HG02943 (cell line): ENCODE measurements around the gene MAP3K3.

ENCODE experiments used
- ATAC-seq: cut with Tn5 transposase; IDR thresholded peaks from one replicate; pipeline ENCODE4 v1.9.1; 2021; ENCODE audit warnings: mild to moderate bottlenecking, low read depth, moderate library complexity; ENCODE audit not compliant: unreplicated experiment

The MAP3K3 gene

DNA sequence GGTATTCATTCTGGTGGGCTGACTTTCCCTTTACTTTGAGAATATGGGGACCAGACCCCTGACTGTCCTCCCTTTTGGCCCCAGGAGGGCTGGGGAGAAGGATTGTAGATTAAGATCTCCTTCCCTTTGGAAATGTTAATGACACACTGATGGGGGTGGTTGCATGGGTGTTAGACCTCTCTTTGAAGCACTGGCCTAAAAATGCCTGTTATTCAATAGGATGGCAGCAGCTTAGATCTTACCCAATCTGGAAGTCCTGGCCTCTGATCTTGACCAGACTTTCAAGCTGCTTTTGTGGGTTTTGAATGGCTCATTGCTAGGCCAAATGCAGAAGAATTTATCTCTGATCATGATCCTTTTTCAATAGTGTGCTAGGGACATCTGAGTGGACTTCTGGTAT is 25.7 kb downstream of the MAP3K3 start:
- ATAC-seq, result no peak

DNA sequence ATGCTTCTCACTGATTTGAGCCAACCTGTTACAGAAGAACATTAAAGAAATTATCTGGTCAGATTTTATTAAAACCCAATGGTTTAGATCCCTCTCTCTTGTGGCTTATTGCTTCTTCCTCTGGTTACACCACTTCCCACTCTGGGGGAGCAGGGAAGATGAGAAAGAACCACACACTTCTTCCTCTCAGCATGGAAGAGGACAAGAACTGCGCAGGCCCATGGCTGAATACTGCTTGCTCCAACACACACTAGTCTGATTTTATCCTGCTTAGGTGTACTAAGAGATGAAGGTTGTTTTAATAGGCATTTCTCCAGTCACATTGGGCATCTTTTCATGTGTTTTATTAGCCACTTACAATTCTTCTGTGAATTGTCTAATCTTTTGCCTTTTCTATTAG is 27.6 kb downstream of the MAP3K3 start:
- ATAC-seq, result no peak

DNA sequence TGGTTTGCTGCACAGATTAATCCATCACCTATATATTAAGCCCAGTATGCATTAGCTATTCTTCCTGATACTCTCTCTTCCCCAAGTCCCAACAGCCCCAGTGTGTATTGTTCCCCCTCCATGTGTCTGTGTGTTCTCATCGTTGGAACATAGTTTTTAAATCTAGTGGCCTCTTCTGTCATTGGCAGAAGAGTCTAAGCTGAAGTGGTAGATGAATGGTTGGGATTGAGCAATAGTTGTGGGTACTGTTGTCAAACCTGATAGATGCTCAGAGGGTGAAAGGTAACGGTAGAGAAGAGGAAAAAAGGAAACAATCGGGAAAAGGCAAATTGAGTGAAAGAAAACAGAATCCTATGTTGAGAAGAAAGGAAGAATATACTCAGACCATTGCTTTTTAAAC is 29.9 kb downstream of the MAP3K3 start:
- ATAC-seq, result no peak

DNA sequence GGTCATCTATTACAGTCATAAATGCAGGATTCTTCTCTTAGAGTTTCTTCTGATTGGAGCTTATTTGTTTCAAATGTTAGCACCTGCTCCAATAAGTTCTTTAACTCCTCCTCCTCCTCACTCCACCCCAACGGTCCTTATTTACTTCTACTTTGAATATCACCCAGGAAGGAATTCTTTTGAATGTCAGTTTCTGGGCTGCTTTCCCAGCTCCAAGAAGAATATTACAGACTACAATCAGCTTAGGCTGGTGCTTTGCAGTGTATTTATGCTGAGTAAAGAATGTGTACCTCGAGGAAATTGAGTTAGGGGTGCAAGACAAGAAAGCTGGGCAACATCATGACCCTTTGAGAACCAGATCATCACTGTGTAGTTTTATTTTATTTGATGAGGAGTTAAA is 30.8 kb downstream of the MAP3K3 start:
- ATAC-seq, result no peak

DNA sequence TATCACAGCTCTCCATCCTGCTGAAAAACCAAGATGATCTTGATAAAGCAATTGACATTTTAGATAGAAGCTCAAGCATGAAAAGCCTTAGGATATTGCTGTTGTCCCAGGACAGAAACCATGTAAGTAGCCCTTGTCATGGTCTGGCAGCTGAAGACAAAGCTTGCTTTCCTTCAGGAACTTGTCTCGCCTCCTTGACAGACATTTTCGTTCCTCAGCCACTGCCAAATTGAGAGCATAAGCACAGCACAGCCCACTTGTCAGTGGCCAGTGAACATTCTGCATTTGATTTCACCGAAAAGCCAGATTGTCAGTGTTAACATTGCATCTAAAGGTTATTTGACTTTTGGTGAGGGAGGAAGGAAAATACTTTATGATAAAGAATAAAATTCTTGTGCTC is 35.6 kb downstream of the MAP3K3 start:
- no peak for ATAC-seq

DNA sequence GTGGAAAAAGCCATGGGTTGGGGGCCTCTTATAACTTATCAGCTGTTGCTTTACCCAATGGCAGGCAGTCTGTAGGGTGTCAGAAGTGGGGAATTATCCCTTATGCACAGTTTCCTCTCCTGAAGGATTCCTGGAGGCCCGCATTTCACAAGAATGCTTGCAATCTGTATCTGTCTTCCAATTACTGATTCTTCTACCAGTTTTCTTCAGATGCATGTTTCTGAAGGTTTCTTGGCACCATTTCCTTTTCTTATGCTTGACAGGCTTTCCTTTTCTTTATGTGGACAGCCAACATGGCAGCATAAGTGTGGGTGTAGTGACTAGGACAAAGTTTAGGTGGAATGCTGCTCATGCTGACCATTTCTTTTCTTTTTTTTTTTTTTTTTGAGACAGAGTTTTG is 36.1 kb downstream of the MAP3K3 start:
- ATAC-seq, result no peak

DNA sequence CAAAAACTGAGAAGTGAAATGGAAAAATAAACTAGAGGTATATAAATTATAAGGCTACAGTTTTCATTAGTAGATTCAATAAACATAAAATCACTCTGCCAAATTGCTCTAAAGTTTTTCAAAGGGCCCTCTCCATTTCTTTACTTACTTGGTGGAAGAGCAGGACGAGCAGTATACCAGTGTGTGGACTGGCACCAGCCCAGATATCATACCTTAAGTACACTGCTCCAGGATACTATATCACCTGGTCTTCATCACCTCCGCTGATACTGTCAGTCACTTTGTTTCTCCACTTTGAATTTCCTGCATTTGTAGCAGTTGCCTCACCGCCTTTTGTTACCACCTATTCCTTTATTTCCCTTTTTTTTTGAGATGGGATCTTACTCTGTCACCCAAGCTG is 37.6 kb downstream of the MAP3K3 start:
- ATAC-seq, result no peak

DNA sequence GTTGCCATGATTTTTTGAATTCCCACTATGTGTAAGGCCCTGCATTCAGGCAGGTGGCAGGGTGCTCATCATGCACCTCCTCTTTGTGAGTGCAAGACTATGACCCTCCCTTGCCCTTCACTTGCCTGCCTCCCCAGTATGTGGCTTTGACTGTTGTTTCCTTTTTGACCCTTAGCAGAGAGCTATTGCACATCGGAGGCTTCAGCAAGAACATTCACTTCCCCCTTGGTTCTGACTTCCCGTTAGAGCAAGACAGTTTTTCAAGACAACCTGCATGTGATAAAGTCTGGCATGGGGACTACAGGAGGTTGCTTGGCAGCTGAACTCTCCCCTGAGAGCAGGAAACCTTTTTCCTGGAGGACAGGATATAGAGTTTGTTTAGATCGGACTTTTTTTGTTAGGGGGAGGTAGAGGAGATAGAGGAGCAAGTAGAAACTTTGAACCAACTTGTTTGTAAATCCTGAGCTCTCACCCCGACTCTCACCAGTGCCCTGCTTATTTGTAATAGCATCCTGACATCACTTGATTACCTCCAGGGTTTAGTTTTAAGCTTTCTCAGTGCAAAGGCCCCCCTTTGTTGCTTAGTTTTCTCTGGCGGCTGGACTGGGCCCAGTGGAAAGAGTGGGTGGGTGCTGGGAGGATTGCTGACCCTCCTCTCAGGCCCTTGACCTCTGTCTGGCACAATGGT is 43.5 kb downstream of the MAP3K3 start:
- ATAC-seq, result no peak

DNA sequence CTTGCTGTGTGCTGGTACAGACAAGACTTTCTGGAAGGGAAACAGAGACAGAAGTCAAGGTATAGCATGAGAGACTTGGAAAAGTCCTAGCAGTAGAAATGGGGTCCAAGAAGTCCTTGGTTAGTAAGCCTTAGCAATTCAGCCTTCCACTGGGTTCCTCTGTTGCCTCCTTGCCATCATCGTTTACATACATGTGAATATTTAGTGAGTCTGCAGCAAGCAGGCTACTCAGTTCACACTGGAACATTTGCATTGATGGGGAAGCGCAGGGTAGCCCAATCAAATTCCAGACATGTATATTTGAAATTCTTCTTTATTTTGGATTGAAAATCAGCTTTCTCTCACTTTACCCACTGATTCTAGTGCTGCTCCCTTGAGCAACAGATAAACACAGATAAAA is 50.6 kb downstream of the MAP3K3 start:
- ATAC-seq, result no peak

DNA sequence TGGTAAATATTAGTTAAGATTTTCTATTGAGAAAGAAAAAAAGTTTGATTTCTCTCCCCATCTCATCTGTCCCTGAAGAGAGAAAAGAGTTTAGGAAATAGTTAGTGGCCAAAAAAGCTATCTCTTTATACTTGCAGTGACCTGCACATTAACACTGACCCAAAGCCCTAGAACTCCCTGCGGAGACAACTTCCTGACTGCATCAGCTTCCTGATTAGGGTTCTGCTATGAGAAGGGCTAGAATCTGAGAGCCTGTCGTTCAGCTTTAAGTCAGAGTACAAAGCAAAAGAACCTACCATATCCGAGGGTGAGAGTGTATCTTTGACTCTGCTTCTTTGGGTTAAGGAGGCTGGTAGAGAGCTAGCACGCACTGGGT is 53.0 kb downstream of the MAP3K3 start:
- ATAC-seq, result no peak

DNA sequence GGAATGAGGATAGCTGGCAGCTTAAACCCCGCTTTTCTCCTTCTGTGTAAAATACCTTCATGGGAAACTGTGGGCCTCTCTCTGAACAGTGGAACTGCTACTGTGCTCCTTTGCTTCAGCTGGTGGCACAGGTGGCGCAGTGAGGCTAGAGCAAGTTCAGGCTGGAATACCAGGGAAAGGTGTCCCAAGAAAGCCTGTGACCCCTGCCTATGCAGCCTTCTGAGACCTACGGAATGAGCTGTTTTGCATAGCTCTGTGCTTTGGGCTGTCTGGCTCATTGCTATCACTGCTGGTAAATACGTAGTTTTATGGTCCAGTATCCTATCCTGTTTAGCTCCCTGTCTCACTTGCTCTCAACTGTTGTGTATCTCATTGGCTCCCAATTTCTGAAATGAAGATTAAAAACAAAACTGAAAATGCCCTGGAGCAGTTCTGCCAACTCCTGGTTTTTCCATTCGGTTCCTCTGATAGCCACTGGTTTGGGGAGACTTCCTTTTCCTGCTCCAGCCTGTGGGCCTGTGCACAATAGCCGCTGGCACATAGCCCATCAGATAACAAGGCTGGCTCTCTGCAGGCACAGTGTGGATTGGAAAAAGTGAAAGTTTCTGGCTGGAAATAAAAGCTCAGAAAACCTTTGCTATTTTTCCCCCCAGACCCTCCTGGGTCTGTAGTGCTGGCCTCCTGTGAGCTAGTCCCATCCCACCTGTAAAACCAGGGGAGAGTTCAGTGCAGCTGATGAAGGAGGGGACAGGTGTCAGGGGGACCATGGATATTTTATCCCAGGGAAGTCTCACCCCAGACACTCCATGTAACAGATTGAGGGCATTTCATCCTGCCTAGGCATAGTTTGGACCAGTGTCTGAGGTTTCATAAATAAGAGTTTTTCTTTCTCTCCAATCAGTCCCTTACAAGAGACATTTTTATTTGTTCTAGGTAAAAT is 53.7 kb downstream of the MAP3K3 start:
- ATAC-seq, result no peak

DNA sequence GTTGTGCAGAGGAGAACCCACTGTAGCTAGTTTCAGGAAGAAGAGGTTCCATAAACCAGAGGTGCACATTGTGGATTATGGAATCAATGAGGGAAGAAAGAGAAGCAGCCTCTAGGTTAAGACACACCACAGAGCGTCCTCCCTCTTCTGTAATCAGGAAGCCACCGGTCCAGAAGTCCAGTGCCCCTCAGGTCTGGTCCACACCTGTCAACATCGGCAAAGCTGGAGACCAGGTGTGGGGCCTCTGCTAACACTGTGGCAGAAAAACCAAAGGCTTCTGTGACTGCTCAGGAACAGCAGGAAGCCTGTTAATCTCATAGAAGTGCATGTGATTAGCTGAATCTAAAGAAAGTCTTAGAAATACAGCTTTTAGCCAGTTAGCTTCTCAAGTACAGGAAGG is 54.4 kb downstream of the MAP3K3 start:
- no peak for ATAC-seq

DNA sequence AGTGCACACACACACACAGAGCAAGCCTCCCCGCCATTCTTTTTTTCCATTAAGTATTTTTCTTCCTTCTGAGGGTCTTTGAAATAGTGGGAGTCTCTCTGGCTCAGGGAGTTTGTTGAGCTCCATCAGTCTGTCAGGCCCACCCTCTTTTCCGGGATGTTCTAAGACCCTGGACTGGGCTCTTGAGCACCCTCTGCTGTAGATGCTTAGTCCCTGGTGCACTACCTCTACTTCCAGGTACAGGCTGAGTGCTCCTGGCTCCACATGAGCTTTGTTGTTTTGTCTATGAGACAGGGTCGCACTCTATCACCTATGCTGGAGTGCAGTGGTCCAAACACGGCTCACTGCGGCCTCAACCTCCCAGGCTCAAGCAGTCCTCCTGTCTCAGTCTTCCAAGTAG is 57.0 kb downstream of the MAP3K3 start:
- no peak for ATAC-seq

DNA sequence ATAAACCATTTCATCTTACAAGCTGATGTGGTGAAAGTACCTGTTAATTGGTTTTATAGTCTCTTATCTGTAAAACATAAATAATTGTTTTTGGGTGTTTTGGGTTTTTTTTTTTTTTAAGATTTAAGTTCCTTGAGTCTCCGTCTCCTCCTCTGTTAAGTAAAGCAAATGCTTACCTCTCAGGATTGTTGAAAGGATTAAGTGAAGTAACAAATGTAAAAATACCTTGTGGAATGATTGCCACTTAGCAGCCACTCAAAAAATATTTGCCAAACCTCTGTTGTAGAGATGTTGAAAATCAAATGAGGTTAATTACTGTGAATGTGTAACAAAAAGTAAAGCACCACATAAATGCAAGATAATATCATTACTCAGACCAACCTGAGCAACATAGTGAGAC is 58.5 kb downstream of the MAP3K3 start:
- ATAC-seq, result no peak

DNA sequence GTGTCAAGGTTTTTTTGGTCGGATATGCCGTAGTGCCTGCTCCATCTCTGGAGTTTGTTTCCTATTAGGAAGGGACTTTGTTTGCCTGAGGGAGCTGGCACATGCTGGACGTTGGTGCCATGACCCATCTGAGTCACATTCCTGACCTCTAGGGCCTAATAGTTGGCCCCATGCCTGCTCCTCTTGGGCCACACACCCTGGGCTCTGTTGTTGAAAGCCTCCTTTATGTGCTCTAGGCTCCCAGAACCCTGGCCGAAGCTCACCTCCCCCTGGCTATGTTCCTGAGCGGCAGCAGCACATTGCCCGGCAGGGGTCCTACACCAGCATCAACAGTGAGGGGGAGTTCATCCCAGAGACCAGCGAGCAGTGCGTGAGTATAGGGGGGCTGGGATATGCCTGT is 59.3 kb downstream of the MAP3K3 start:
- ATAC-seq, result no peak

DNA sequence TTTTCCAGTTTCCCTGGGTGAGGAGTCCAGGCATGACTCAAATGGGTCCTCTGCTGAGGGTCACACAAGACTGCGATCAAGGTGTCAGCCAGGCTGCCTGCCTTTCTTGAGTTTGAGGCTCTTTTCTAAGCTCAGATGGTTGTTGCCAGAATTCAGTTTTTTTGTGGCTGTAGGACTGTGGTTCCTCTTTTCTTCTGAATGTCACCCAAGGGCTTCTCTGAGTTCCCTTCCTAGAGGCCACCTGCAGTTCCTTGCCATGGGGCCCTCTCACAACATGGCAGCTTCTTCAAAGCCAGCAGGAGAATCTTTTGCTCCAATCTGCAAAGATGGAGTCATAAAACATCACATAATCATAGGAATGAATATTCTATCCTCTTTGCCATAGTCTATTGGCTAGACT is 60.2 kb downstream of the MAP3K3 start:
- ATAC-seq, result no peak

DNA sequence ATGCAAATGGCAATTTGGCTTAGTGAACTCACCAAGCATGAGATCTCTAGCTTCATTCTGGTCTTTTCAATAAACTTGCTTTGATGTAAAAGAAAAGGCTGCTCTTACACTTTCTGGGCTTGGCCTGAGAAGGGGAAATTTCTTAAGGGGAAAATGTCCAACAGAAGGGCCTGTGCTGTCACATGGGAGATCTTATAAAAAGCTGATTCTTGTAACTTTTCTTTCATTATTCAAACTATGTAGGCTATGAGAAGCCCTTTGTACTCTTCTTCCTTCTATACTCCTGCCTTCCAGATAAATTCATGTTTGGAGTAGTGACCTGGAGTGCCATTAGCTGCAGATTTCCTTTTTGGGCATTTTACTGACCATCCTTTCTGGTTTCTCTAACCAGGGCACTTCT is 60.8 kb downstream of the MAP3K3 start:
- ATAC-seq, result no peak

DNA sequence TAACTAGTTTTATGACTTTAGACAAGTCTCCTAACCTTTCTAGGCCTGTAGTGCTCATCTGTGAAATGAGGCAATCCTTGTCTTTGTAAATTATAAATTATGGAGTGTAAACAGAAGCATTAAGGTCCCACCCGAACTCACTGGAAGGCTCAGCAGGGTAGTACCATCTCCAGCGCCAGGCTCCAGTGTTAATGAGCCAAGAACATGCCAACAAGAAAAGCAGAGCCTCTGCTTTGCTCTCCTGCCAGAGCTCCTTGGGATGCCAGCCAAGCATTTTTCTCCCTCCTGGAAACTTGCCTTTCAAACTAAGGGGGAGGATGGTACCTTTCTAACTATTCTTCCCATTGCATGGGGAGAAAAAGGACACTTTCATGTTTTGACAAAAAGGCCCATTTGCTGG is 62.8 kb downstream of the MAP3K3 start:
- no peak for ATAC-seq

DNA sequence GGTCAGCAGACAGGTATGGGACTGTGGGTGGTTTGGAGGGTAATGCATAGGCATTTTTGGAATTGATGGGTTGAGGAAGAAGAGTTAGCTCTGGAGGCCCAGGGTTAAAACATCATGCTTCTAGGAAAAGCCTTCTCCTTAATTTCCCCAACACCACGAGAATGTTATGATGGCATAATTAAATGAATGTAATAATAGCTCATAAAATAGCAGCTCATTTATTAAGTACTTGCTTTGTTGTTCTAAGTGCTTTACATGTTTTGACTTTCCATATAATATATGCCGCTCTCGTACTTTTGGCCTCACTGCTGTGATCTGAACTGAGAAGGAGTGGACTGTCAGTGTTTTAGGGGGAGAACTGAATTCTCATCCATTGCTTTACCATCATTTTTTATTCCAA is 63.4 kb downstream of the MAP3K3 start:
- ATAC-seq, result no peak

DNA sequence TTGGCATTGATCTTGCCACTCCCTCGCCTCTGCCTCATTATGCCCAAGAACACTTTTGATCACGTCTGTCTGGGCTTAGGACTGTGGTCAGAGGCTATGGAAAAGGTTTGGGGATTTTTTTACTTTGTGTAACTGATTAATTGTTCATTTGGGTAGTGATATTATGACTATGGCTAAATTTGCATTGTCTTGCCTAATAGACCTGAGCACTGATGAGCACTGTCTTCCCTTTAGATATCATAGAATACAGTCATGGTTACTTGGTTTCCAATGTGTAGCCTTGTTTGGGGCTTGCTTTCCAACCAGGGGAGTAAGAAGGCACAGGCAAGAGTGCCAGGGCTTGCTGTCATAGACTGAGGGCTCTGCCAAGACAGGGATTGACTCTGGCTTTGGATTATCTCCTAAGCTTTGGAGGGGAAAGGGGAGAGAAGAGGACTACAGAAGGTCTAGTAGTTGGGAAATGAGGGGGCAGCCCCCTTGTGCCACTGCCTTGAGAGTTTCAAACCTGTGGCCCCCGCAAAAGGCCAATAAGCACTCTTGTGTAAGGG is 64.0 kb downstream of the MAP3K3 start:
- no peak for ATAC-seq

DNA sequence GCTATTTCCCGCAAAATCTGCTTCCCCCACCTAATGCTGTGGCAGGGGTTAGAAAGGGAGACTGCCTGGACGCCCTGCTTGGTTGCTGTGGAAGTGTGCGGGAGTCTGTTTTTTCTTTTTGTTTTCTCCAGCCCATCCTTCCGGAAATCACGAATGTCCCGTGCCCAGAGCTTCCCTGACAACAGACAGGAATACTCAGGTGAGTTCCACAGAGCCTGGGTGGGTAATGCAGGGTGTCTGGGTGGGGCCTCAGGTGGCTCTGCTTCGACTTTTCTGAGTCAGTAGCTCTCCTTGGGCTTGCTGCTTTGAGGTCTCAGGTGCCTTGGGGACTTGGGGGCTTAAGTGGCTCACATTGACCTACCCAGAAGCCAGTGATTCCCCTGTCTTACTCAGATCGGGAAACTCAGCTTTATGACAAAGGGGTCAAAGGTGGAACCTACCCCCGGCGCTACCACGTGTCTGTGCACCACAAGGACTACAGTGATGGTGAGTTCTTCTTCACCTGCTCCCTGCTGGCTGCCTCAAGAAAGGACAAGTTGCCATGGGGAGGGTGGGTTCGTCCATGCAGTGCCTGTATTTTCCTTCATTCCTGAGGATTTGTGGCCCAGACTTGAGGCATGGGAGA is 66.3 kb downstream of the MAP3K3 start:
- ATAC-seq, result no peak
